Measurements from ENCODE around the gene ATF7IP2.

ATF7IP2 gene

GRCh38 chr16:10368969-10369551 is 16.8 kb upstream of the ATF7IP2 start:
- DNase-seq (ENCODE audit: low read depth): no peak
- H3K4me3 ChIP-seq (ENCODE audit: low read length): no peak overlapping the region
- peak; percentile 52 for TF ChIP-seq CTCF (conservative IDR thresholded peaks at IDR 0.05; ENCODE audit: low read depth, low read length)

- TF ChIP-seq CTCF (conservative IDR thresholded peaks at IDR 0.05; ENCODE audit: low read depth, low read length): no peak
- DNase-seq (ENCODE audit: low read depth): no peak
- no peak overlapping the region for H3K4me3 ChIP-seq (ENCODE audit: low read length)
Observed at GRCh38 chr16:10370096-10370726, 15.7 kb upstream of the ATF7IP2 start.

GRCh38 chr16:10371592-10371991 is 14.3 kb upstream of the ATF7IP2 start:
- no peak for DNase-seq (ENCODE audit: low read depth)
- no peak for TF ChIP-seq CTCF (conservative IDR thresholded peaks at IDR 0.05; ENCODE audit: low read depth, low read length)
- H3K4me3 ChIP-seq (ENCODE audit: low read length): no peak overlapping the region

GRCh38 chr16:10373556-10373955 is 12.3 kb upstream of the ATF7IP2 start:
- no peak overlapping the region for H3K4me3 ChIP-seq (ENCODE audit: low read length)
- no peak for TF ChIP-seq CTCF (conservative IDR thresholded peaks at IDR 0.05; ENCODE audit: low read depth, low read length)
- no peak for DNase-seq (ENCODE audit: low read depth)

GRCh38 chr16:10376229-10376628 is 9.6 kb upstream of the ATF7IP2 start:
- no peak overlapping the region for H3K4me3 ChIP-seq (ENCODE audit: low read length)
- TF ChIP-seq CTCF (conservative IDR thresholded peaks at IDR 0.05; ENCODE audit: low read depth, low read length): no peak
- DNase-seq (ENCODE audit: low read depth): no peak

- no peak for DNase-seq (ENCODE audit: low read depth)
- H3K4me3 ChIP-seq (ENCODE audit: low read length): no peak overlapping the region
- TF ChIP-seq CTCF (conservative IDR thresholded peaks at IDR 0.05; ENCODE audit: low read depth, low read length): no peak
Observed at GRCh38 chr16:10383626-10384025, 2.2 kb upstream of the ATF7IP2 start.

- TF ChIP-seq CTCF (conservative IDR thresholded peaks at IDR 0.05; ENCODE audit: low read depth, low read length): no peak
- no peak for DNase-seq (ENCODE audit: low read depth)
- peak overlapping the region; percentile 92 for H3K4me3 ChIP-seq (ENCODE audit: low read length)
Observed at GRCh38 chr16:10386517-10387100, 748 bp downstream of the ATF7IP2 start.
